Measurements from ENCODE around the gene ABCG1. TPM values are rescaled to one million over a fixed set of nuclear protein-coding genes. Genes with fewer than 3 reads are reported as not detected.
A peak's percentile ranks its signal among the peaks of the same experiment; 100 is the strongest.

ABCG1 gene
- total RNA-seq, 4 donors from 2014 or later, result 32.0 to 54.0 (median 35.2) TPM

DNA sequence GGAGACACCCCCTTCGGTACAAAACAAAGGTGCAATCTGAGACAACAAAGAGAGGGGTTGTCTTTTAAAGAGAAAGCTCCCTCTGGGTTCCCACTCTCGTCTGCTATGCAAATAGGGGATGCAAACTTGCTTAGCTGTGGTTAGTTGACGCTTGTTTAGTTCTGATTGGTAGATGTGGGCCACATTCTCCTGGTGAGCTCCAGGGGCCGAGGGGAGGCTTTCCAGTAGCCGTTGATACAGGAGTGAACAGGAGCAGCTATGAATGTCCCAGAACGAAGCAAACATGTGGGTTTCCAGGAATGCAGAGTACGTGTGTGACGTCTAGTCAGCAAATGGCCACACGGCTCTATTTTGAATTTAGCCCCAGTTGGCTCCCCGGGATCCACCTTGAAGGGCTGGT is 117.1 kb downstream of the ABCG1 start:
- no peak for DNase-seq (ENCODE audit: low spot score in 2 of 2)
- Histone ChIP-seq H3K27ac (no peak overlapping the region), H3K36me3 (no peaks in the 10 kb centered on the region), H3K9me3 (no peaks in the 10 kb centered on the region), H3K27me3 (peaks cover 23% of the 10 kb centered on the region), H3K4me3 (no peak overlapping the region), H3K4me1 (no peaks in the 10 kb centered on the region)
- TF ChIP-seq EP300 (IDR thresholded peaks at IDR 0.05) (no peak), POLR2A (IDR thresholded peaks at IDR 0.05) (no peak), POLR2AphosphoS5 (IDR thresholded peaks at IDR 0.05) (no peak)
- TF ChIP-seq, protein P1, sequence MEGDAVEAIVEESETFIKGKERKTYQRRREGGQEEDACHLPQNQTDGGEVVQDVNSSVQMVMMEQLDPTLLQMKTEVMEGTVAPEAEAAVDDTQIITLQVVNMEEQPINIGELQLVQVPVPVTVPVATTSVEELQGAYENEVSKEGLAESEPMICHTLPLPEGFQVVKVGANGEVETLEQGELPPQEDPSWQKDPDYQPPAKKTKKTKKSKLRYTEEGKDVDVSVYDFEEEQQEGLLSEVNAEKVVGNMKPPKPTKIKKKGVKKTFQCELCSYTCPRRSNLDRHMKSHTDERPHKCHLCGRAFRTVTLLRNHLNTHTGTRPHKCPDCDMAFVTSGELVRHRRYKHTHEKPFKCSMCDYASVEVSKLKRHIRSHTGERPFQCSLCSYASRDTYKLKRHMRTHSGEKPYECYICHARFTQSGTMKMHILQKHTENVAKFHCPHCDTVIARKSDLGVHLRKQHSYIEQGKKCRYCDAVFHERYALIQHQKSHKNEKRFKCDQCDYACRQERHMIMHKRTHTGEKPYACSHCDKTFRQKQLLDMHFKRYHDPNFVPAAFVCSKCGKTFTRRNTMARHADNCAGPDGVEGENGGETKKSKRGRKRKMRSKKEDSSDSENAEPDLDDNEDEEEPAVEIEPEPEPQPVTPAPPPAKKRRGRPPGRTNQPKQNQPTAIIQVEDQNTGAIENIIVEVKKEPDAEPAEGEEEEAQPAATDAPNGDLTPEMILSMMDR (IDR thresholded peaks at IDR 0.05), result no peak
- WGBS, result 43% methylated on average over 10 of the region's 10 CpGs

DNA sequence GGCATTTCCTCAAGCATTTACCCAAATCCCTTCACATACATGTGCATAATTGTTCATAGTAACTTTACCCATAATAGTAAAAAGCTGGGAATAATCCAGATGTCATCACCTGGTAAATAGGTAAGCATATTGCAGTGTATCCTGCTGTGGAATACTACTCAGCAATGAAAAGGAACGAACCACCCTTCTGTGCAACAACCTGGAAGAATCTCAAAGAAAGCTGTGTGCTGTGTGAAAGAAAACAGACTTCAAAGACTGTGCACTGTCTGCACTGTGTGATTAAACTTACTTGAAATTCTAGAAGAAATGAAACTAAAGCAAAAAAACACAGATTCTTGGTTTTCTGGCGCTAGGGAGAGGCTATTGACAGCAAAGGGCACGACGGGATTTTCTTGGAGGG is 118.3 kb downstream of the ABCG1 start:
- TF ChIP-seq EP300 (IDR thresholded peaks at IDR 0.05) (no peak), POLR2AphosphoS5 (IDR thresholded peaks at IDR 0.05) (no peak), POLR2A (IDR thresholded peaks at IDR 0.05) (no peak)
- TF ChIP-seq, protein P1 (IDR thresholded peaks at IDR 0.05), result no peak
- H3K27ac ChIP-seq, result no peak overlapping the region
- no peaks in the 10 kb centered on the region for H3K9me3 ChIP-seq
- 90% methylated on average over 4 of the region's 4 CpGs for WGBS
- DNase-seq (ENCODE audit: low spot score in 2 of 2), result no peak
- H3K27me3 ChIP-seq, result peaks cover 23% of the 10 kb centered on the region
- H3K4me3 ChIP-seq, result no peak overlapping the region
- H3K36me3 ChIP-seq, result no peaks in the 10 kb centered on the region
- H3K4me1 ChIP-seq, result no peaks in the 10 kb centered on the region

DNA sequence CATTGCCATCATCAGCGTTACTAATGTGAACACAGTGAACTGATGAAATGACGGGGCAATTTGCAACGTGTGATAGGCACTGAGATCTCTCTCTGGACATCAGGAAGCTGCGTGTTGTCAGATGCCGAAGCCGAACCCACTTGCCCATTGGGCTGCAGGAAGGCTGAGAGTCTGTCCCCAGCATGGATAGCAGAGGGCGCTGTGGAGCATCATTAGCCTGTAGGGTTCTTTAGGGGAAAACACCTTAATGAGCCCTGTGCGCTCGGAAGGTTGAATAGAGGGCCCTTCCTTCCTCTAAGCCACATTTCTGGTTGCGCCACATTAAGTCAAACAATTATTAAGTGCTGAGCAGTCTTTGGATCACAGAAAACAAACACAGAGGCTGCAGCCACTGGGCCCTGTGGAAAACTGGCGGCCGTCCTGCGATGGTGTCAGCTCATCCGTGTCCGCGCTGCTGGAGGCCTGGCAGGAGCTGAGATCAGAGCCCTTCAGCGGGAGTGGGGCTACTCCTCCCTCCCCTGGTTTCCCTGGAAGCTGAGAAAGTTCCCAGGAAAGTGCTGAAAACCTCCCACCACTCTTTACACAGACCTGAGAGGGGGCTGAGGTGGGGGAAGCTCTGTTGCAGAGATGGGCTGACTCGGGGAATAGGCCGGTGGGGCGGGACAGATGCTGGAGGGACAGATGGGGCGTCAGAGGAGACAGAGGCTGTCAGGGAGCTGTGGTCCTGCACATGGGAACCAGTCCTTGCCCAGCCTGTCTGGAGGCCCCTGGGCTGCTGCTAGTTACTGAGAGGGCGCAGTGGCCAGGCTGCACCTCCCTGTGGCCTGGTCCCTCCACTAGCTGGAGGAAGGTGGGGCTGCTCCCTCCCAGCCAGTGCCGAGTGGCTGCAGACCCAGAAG is 119.1 kb downstream of the ABCG1 start:
- Histone ChIP-seq H3K36me3 (no peaks in the 10 kb centered on the region), H3K4me3 (no peak overlapping the region), H3K9me3 (no peaks in the 10 kb centered on the region), H3K27me3 (peaks cover 17% of the 10 kb centered on the region), H3K27ac (no peak overlapping the region), H3K4me1 (no peaks in the 10 kb centered on the region)
- TF ChIP-seq POLR2A (IDR thresholded peaks at IDR 0.05), result no peak
- no peak for TF ChIP-seq EP300 (IDR thresholded peaks at IDR 0.05)
- TF ChIP-seq POLR2AphosphoS5 (IDR thresholded peaks at IDR 0.05), result no peak
- TF ChIP-seq, protein P1 (IDR thresholded peaks at IDR 0.05), result peak; percentile 35 to 73
- DNase-seq (ENCODE audit: low spot score in 2 of 2), result peak in 1 of 2 donors; percentile 76
- 48% methylated on average over 22 of the region's 23 CpGs for WGBS

DNA sequence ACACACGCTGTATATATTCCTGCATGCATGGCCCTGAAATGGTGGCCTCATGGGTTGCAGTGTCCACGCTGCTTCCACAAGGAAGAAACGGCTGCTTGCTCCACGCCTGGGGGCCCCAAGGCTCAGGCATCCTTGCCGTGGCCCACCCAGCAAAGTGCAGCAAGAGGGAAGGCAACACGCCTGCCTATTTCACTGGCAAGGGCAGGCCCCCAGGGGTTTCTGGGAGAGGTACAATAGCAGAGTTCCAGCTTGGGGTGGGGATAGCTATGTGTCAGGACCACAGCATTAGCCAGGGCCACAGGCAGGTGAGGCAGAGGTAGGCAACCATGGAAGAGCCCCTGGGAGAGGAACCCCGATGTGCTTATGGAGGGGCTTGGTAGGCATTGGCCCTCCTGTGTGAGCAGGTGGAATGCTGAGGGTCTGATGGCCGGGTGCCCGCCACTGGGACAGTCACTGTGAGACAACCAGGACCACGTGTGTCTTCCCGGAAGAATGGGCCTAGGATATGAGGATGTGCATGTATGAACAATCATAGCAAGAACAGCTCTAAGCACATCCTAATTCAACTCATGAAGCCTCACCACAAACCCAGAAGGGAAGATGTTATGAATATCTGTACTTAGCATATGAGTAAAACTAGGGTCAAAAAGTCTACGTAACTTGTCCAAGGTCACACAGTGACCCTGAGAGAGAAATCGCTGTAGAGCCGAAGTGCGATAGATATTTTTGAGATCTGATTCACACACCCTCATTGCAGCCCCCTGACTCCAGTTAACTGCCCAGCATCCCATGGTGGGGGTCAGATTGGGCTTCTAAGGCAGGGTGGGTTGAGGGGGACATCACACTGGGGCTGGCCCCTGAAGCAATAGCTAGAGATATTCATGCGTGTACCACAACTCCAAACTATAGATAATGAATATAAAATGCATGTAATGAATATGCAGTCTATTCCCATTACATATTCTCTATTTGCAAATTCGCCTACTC is 120.1 kb downstream of the ABCG1 start:
- no peak for DNase-seq (ENCODE audit: low spot score in 2 of 2)
- Histone ChIP-seq H3K27me3 (peaks cover 13% of the 10 kb centered on the region), H3K4me3 (no peak overlapping the region), H3K4me1 (no peaks in the 10 kb centered on the region), H3K27ac (no peak overlapping the region), H3K9me3 (no peaks in the 10 kb centered on the region), H3K36me3 (no peaks in the 10 kb centered on the region)
- TF ChIP-seq EP300 (IDR thresholded peaks at IDR 0.05), result no peak
- 95% methylated on average over 17 of the region's 17 CpGs for WGBS

DNA sequence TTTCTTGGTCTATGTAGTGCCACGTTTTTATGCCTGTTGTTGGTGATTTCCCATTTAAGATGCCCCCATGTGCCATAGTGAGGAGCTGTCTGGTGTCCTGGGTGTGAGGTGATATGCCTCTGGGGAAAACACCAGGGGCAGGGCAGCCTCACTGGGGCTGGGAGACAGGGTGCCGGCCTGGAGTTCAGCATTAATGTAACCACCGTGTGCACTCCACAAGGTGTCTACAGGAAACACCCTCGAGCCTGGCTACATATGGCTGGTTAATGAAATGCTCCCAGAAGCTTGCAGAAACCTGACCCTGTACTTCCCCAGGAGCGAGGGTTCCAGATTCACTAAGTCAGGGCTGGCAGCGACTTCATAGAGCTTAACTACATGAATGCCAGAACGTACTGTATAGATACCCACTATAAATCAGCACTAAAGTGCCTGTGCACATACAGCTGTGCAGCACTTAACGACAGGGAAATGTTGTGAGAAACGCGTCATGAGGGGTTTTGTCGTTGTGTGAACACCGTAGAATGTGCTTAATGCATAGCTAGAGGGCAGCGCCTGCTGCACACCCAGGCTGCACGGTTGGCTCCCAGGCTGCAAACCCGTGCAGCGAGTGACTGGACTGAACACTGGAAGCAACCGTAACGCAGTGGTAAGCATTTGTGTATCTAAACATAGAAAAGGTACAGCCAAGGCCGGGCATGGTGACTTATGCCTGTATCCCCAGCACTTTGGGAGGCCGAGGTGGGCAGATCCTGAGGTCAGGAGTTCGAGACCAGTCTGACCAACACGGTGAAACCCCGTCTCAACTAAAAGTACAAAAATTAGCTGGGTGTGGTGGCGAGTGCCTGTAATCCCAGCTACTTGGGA is 121.5 kb downstream of the ABCG1 start:
- Histone ChIP-seq H3K27me3 (peaks cover 6% of the 10 kb centered on the region), H3K4me1 (no peaks in the 10 kb centered on the region), H3K9me3 (no peaks in the 10 kb centered on the region), H3K4me3 (no peak overlapping the region), H3K36me3 (no peaks in the 10 kb centered on the region), H3K27ac (no peak overlapping the region)
- no peak for DNase-seq (ENCODE audit: low spot score in 2 of 2)
- no peak for TF ChIP-seq EP300 (IDR thresholded peaks at IDR 0.05)
- no peak for TF ChIP-seq POLR2AphosphoS5 (IDR thresholded peaks at IDR 0.05)
- TF ChIP-seq, protein P1 (IDR thresholded peaks at IDR 0.05), result no peak
- no peak for TF ChIP-seq POLR2A (IDR thresholded peaks at IDR 0.05)
- WGBS, result 68% methylated on average over 24 of the region's 24 CpGs

Measured in suprapubic skin (tissue), 4 donors.